ENCODE measurements around the gene PCBP1. TPM values are rescaled to one million over a fixed set of nuclear protein-coding genes. Genes with fewer than 3 reads are reported as not detected.

The PCBP1 gene
- total and polyA plus RNA-seq, 9 of the 15 experiments (the other 6 are each of a cell fraction or from before 2014, with no cell fraction given) = 19.2 to 407 (median 78.1) TPM

- TF ChIP-seq REST (IDR thresholded peaks at IDR 0.05; ENCODE audit: borderline replicate concordance) = peak; percentile 93
- TF ChIP-seq REST (CRISPR knock-in tag; IDR thresholded peaks at IDR 0.05; ENCODE audit: low read depth) = no peak
- no peak for TF ChIP-seq ZNF407 (IDR thresholded peaks at IDR 0.05; ENCODE audit: low read depth)
- 0 out of 2 replicates have a peak, but pooled peaks have one; percentile 8 for TF ChIP-seq DEAF1 (CRISPR knock-in tag; IDR thresholded peaks at IDR 0.05)
- no peak for TF ChIP-seq MCM5 (IDR thresholded peaks at IDR 0.05; ENCODE audit: low read depth)
- TF ChIP-seq, protein P1, sequence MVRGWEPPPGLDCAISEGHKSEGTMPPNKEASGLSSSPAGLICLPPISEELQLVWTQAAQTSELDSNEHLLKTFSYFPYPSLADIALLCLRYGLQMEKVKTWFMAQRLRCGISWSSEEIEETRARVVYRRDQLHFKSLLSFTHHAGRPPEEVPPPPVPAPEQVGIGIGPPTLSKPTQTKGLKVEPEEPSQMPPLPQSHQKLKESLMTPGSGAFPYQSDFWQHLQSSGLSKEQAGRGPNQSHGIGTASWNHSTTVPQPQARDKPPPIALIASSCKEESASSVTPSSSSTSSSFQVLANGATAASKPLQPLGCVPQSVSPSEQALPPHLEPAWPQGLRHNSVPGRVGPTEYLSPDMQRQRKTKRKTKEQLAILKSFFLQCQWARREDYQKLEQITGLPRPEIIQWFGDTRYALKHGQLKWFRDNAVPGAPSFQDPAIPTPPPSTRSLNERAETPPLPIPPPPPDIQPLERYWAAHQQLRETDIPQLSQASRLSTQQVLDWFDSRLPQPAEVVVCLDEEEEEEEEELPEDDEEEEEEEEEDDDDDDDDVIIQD (CRISPR knock-in tag; IDR thresholded peaks at IDR 0.05) = no peak
These were observed 17.2 kb downstream of the PCBP1 start (continued) for GRCh38 chr2:70104231-70105111.

All from K562 (cell line).